HG03135 (cell line): ENCODE results near the gene LRFN4.
A peak's percentile ranks its signal among the peaks of the same experiment; 100 is the strongest.

Experiments
- ATAC-seq: cut with Tn5 transposase; IDR thresholded peaks from one replicate; pipeline ENCODE4 v1.9.1; 2021; ENCODE audit warnings: mild to moderate bottlenecking, moderate library complexity; ENCODE audit not compliant: unreplicated experiment

Gene LRFN4

GRCh38 chr11:66886671-66887221 lies 29.9 kb downstream of the LRFN4 start:
- no peak for ATAC-seq

- no peak for ATAC-seq
Measured at GRCh38 chr11:66887526-66887925, 30.7 kb downstream of the LRFN4 start.

DNA sequence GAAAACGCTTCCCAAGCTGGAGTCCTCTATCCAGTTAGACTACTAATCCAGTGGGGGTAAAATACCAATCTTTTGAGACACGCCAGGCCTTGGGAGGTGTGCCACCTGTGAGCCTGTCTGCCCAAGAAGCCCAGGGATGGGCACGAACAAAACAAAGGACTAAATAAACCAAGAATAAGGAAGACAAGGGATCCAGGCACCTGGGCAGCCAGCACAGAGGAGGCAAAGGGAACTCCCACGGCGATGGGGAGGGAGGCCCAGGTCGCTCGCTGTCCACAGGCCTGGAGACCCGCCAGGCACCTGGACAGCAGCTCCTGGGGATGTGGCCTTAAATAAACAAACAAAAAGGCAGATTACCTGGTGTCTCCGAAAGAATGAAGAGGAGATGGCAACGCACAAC lies 31.4 kb downstream of the LRFN4 start:
- ATAC-seq: no peak

DNA sequence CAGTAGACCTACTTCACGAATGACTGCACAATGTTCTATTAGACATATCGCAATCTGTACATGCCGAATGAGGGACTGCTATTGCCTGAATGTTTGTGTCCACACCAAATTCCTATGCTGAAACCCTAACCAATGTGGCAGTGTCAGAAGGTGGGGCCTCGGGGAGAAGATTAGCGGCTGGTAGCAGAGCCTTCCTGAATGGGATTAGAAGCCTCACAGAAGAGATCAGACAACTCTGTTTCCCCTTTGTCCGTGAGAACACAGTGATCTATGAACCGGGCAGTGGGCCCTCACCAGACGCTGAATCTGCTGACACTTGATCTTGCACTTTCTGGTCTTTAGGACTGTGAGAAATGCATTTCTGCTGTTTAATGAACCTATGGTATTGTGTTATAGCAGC lies 33.1 kb downstream of the LRFN4 start:
- no peak for ATAC-seq

DNA sequence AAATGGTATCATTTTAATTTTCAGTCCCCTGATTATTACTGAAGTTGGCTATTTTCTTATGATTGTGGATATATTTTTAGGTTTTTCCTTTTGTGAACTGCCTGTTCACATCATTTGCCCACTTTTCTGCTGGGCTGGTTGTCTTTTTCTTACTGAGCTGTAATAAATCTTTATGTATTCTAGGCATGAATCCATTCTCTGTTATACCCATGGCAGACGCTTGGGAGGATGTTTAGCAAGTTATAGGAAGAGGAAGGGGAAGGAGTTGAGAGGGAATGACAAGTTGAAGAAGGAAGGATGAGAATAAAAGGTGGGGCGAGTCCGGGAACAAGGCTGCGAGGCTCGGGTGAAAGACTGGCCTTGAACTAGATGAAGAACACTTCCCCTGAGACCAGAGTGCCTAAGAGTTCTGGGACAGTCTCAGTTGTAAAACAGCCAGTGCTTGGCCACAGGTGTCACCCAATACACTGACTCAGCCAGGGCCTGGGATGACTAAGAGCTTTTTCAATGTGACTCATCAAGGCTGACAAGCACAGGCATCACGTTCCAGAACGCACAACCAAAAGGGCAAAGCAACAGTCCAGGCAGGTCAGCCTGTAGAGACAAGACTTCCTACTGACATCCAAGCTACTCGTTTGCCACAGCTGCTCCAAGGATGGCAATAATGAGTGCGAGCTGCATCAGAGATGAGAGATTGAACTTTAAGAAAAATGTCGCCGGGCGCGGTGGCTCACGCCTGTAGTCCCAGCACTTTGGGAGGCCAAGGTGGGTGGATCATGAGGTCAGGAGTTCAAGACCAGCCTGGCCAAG lies 35.2 kb downstream of the LRFN4 start:
- peak; percentile 78 for ATAC-seq

GRCh38 chr11:66892911-66893310 lies 36.0 kb downstream of the LRFN4 start:
- no peak for ATAC-seq

- no peak for ATAC-seq
Measured at GRCh38 chr11:66894141-66894540, 37.3 kb downstream of the LRFN4 start.

GRCh38 chr11:66901964-66902390 lies 45.1 kb downstream of the LRFN4 start:
- no peak for ATAC-seq

GRCh38 chr11:66902486-66903177 lies 45.8 kb downstream of the LRFN4 start:
- no peak for ATAC-seq

DNA sequence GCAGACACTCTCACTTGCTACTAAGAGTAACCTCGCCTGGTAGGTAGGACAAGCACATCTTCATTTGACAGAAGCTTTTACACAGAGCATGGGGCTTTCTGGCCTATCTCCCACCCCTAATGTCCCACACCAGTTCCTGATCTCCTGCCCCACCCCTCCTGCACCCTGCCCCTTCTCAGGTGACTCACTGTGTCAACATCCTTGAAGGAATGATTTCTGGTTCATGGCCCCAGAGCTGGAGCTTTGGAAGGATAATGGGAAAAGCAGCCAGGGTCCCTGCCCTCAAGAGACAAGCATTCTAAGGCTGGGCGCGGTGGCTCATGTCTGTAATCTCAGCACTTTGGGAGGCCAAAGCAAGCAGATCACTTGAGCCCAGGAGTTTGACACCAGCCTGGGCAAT lies 47.2 kb downstream of the LRFN4 start:
- ATAC-seq: no peak

DNA sequence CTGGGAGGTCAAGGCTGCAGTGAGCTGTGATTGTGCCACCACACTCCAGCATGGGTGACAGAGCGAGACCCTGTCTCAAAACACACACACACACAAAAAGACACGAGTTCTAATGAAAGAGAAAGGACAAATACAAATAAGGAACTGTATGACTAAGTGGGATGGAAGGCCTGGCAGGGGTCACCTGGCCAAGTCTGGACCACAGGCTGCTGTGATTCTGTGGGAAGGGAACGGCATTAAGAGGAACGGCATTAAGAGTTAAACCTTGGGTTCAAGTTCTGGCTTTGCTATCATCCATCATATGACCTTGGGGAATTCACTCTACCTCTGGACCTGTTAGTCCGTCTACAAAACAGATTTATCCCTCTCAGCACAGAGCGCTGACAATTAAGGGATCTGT lies 47.7 kb downstream of the LRFN4 start:
- ATAC-seq: no peak

- ATAC-seq: no peak
Measured at GRCh38 chr11:66904981-66905521, 48.2 kb downstream of the LRFN4 start.

DNA sequence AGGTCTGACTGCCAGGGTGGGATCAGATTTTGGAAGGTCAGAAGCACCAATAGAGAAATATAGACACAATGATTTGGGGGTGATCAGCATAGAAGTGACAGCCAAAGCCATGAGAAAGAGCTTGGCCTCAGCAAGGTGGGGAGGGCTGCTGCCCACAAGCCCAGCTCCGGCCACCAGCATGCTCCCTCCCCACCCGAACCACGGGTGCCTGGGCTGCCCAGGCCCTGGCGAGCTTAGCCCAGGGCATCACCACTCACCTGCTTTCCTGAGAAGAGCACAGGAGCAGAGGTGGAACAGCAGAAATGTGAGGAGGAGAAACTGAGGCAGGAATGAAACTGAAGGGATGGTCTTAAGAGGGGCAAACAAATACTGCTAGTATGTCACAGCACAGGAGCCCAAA lies 48.8 kb downstream of the LRFN4 start:
- no peak for ATAC-seq

GRCh38 chr11:66906061-66906733 lies 49.3 kb downstream of the LRFN4 start:
- no peak for ATAC-seq

DNA sequence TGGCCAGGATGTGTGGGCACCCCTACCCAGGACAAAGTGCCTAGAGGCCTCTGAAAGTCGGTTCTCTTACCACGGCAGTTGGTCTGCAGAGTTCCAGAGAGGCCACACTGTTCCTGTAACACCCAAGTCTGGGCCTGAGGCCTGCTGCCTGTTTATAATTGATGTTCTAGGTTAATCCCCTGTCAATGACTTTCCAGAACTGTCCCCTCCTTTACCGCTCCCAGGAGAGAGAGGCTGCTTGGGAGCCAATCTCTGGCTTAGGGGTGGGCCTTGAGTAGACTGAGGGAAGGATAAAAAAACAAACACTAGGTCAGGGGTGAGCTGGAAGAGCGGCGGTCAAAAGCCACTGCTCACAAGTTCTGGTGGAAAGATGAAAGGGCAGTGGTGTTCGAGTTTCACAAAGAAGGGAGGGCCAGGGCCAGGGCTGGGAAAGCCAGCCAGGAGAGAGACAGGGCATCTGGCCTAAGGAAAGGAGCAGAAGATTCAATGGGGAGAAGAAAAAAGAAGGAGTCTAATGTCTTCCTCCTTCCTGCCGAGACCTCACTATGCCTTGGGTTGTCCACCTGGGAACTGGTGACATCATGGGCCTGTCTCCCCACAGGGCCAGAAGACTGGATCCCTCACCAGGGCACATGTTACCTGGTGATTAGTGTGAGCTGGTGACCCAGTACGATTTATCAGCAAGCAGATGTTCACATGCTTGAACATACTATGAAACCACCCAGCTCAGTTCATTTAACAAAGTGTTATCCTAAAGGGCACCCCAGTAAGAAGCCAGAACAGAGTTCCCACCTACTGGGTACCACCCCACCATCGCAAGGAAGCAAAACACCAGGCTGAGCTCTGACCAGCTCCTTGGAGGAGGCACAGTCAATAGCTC lies 51.1 kb downstream of the LRFN4 start:
- ATAC-seq: no peak

- ATAC-seq: no peak
Measured at GRCh38 chr11:66909181-66909580, 52.3 kb downstream of the LRFN4 start.

GRCh38 chr11:66910016-66910415 lies 53.2 kb downstream of the LRFN4 start:
- no peak for ATAC-seq
